Endothelial cell of umbilical vein (primary cell): ENCODE measurements around the gene NR2E1. TPM values are rescaled to one million over a fixed set of nuclear protein-coding genes. Genes with fewer than 3 reads are reported as not detected.

ENCODE experiments used
- Bru-seq: library from RNA; stranded (reverse); fragments of 400-500 nt; gene quantifications from one replicate; lab custom pipeline; 2021; lab: Mats Ljungman, UMichigan
- BruChase-seq, 2 experiments: library from RNA; stranded (reverse); fragments of 400-500 nt; gene quantifications; one replicate each; lab custom pipeline; 2021; lab: Mats Ljungman, UMichigan
- BruUV-seq: library from RNA; stranded (reverse); fragments of 400-500 nt; replicated peaks from 2 replicates; lab custom pipeline; 2021; lab: Mats Ljungman, UMichigan
- CTCF ChIA-PET: fragments of 300-600, 350-600 bp; sonication (Branson Sonifier 250); formaldehyde crosslinking; loops from one replicate; lab custom pipeline; 2021; ENCODE audit warnings: antibody characterized with exemption, inconsistent platforms; lab: Charles Lee
- POLR2A ChIA-PET: fragments of 300-600, 350-600 bp; sonication (Branson Sonifier 250); formaldehyde crosslinking; loops from one replicate; lab custom pipeline; 2021; ENCODE audit warnings: antibody characterized with exemption, inconsistent platforms; lab: Charles Lee
- DNase-seq: peaks from one replicate; pipeline ENCODE4 v3.0.0-alpha.2; 2011; ENCODE audit warnings: low read depth, low spot score
- FAIRE-seq: peaks from 2 replicates; lab custom pipeline; 2011; peaks lifted over from hg19 to GRCh38; lab: Jason Lieb, UNC
- H2AFZ ChIP-seq: 2 replicates; pipeline ENCODE4 v1.6.0; 2012; ENCODE audit warnings: low read depth, low read length, control low read depth, inconsistent platforms
- H3K27ac ChIP-seq: 2 replicates; pipeline ENCODE4 v1.5.1; 2011; ENCODE audit warnings: low read depth, mild to moderate bottlenecking, control low read depth, low read length, moderate library complexity; ENCODE audit not compliant: insufficient read depth
- H3K27me3 ChIP-seq, 2 experiments: 2 replicates each; pipeline versions ENCODE4 v1.6.0 to v1.6.1; 2011; ENCODE audit warnings: low read length in 2 of 2, mixed read lengths in 1 of 2; ENCODE audit not compliant: control insufficient read depth in 2 of 2, insufficient read depth in 2 of 2
- H3K36me3 ChIP-seq, 2 experiments: 2 replicates in 1 of 2; 3 replicates in 1 of 2; pipeline ENCODE4 v1.5.1; 2011; ENCODE audit warnings: low read length in 2 of 2, mild to moderate bottlenecking in 1 of 2, moderate library complexity in 1 of 2; ENCODE audit not compliant: control insufficient read depth in 2 of 2, insufficient read depth in 2 of 2; ENCODE audit errors: extremely low read depth in 1 of 2
- H3K4me1 ChIP-seq: 3 replicates; pipeline ENCODE4 v1.5.1; 2011; ENCODE audit warnings: mild to moderate bottlenecking, low read length; ENCODE audit not compliant: control insufficient read depth, insufficient read depth; ENCODE audit errors: extremely low read depth
- H3K4me2 ChIP-seq: 2 replicates; pipeline ENCODE4 v1.6.1; 2011; ENCODE audit warnings: low read length, control low read depth, mixed read lengths; ENCODE audit not compliant: insufficient read depth
- H3K4me3 ChIP-seq, 3 experiments: fragments of 200-600 bp in 1 of 3; sonication (generic), shearing (Covaris generic) in 1 of 3; replicated peaks in 1 of 3; 2 replicates each; pipeline ENCODE4 v1.5.1; 2011 to 2016; ENCODE audit warnings: control low read depth in 3 of 3, low read length in 3 of 3, mild to moderate bottlenecking in 2 of 3, inconsistent platforms in 1 of 3, low read depth in 1 of 3, moderate library complexity in 1 of 3; ENCODE audit not compliant: insufficient read depth in 1 of 3
- H3K79me2 ChIP-seq: 2 replicates; pipeline ENCODE4 v1.6.0; 2012; ENCODE audit warnings: low read length, inconsistent platforms; ENCODE audit not compliant: control insufficient read depth, insufficient read depth
- H3K9ac ChIP-seq: replicated peaks from 2 replicates; pipeline ENCODE3; 2011; ENCODE audit warnings: low read length, control low read depth; ENCODE audit not compliant: insufficient read depth; ENCODE audit errors: extremely low read depth
- H3K9me1 ChIP-seq: replicated peaks from 3 replicates; pipeline ENCODE4 v1.6.0; 2011; ENCODE audit warnings: mild to moderate bottlenecking, low read length; ENCODE audit not compliant: control insufficient read depth, insufficient read depth; ENCODE audit errors: extremely low read depth
- H3K9me3 ChIP-seq: replicated peaks from 2 replicates; pipeline ENCODE4 v1.5.1; 2012; ENCODE audit warnings: low read length, inconsistent platforms; ENCODE audit not compliant: control insufficient read depth, insufficient read depth
- H4K20me1 ChIP-seq: replicated peaks from 2 replicates; pipeline ENCODE3; 2011; ENCODE audit warnings: mild to moderate bottlenecking, low read length; ENCODE audit not compliant: control insufficient read depth, insufficient read depth; ENCODE audit errors: extremely low read depth
- EZH2 ChIP-seq: IDR thresholded peaks from 2 replicates; pipeline ENCODE4 v1.6.1; 2012; ENCODE audit warnings: borderline replicate concordance, low read depth, mild to moderate bottlenecking, moderate library complexity, low read length, inconsistent platforms; ENCODE audit not compliant: severe bottlenecking
- POLR2AphosphoS5 ChIP-seq: IDR thresholded peaks from 2 replicates; pipeline ENCODE4 v1.6.1; 2012; ENCODE audit warnings: low read depth, mild to moderate bottlenecking, control low read depth, low read length, moderate library complexity; ENCODE audit not compliant: insufficient read depth
- dilution Hi-C: fragments of 300-500 bp; cut with MboI; formaldehyde crosslinking; loops from one replicate; pipeline ENCODE4 v1.15.0; 2019; ENCODE audit warnings: low sequenced_read_pairs; ENCODE audit not compliant: extremely low pct_ligation_motif_present
- intact Hi-C: fragments of 100-400 bp; cut with micrococcal nuclease; formaldehyde crosslinking; loops from one replicate; pipeline ENCODE4 v1.10.0; 2022
- long read RNA-seq: library from polyadenylated mRNA; stranded (forward); transcript quantifications from one replicate; pipeline ENCODE4 v2.0.0, GENCODE V29; 2021
- polyA minus RNA-seq, 3 experiments: library from RNA; depleted of rRNA, polyadenylated mRNA; stranded (reverse); fragments of >200 nt; gene quantifications; 1 replicate in 1 of 3; 2 replicates in 2 of 3; pipeline ENCODE4 v1.2.3, GENCODE V29; 2011
- polyA plus RNA-seq, 4 experiments: library from polyadenylated mRNA; depleted of rRNA in 3 of 4; stranded (reverse) in 3 of 4; unstranded in 1 of 4; fragments of >200 nt; gene quantifications; 2 replicates each; pipeline versions ENCODE4 v1.2.1 to v1.2.3, GENCODE V29; 2011 to 2012; ENCODE audit warnings: missing spikeins in 1 of 4
- total RNA-seq: library from RNA; stranded (reverse); gene quantifications from 2 replicates; pipeline ENCODE4 v1.2.3, GENCODE V29; 2021

NR2E1 gene
- total RNA-seq (not detected in 2 replicates), polyA plus RNA-seq (not detected in 2 replicates), polyA minus RNA-seq (not detected in 2 replicates), Bru-seq, nascent RNA (not detected), BruChase-seq, experiment 1, labeled RNA remaining after a 6-hour chase (not detected), BruChase-seq, experiment 2, labeled RNA remaining after a 2-hour chase (not detected)
- not detected in 2 replicates for polyA plus RNA-seq (2011; cell fraction: cytosol; rRNA removed)
- not detected in 2 replicates for polyA plus RNA-seq (2011; cell fraction: nucleus; rRNA removed)
- polyA plus RNA-seq (2012), result not detected in 2 replicates
- polyA minus RNA-seq (2011; cell fraction: cytosol; rRNA and poly(A)+ RNA removed), result not detected
- polyA minus RNA-seq (2011; cell fraction: nucleus; rRNA and poly(A)+ RNA removed), result not detected in 2 replicates
- long read RNA-seq, result 0 reads

GRCh38 chr6:108165714-108166663, at the start of gene NR2E1:
Gene NR2E1 (plus strand): TSS chr6:108166022. CDS start chr6:108166766, 744 bp downstream.
- peaks cover 97 to 100% of the 10 kb centered on the region in 2 experiments for H3K27me3 ChIP-seq
- H2AFZ ChIP-seq, result no peak within 1 kb of the TSS
- intact Hi-C loops (loop anchor here (5.0 kb wide), 1 partner anchor 326 kb away; no protein-coding TSS in a partner anchor), dilution Hi-C loops (no loop called here)
- POLR2A ChIA-PET, result no interaction called here
- peak; percentile 61 for TF ChIP-seq EZH2
- TF ChIP-seq POLR2AphosphoS5, result no peak
- no peaks in the 10 kb centered on the region for H3K79me2 ChIP-seq
- no peaks in the 10 kb centered on the region for H3K9me3 ChIP-seq
- CTCF ChIA-PET, result interaction anchor here (0.9 kb wide), 1 partner anchor 332 kb away, joined by 3 read pairs; no protein-coding TSS in a partner anchor
- no peak for FAIRE-seq
- H3K27ac ChIP-seq, result no peak within 1 kb of the TSS
- H3K9ac ChIP-seq, result no peak within 1 kb of the TSS
- no TSS peak for BruUV-seq
- H3K4me3 ChIP-seq, result no peak within 1 kb of the TSS
- H3K4me2 ChIP-seq, result no peak within 1 kb of the TSS
- no peaks in the 10 kb centered on the region for H3K36me3 ChIP-seq
- no peak for DNase-seq
- H3K4me1 ChIP-seq, result peaks cover 4% of the 10 kb centered on the region
- no peaks in the 10 kb centered on the region for H3K9me1 ChIP-seq
- no peaks in the 10 kb centered on the region for H4K20me1 ChIP-seq
